Mesenchymal stem cell (in vitro differentiated cells and primary cell): ENCODE data around the gene UBL3.

Experiments used
- DNase-seq: peaks from one replicate; pipeline ENCODE4 v3.0.0-alpha.2; 2013
- H2AFZ ChIP-seq: one replicate; pipeline ENCODE4 v1.6.1; 2013; ENCODE audit warnings: low read depth, mild to moderate bottlenecking, control low read depth, inconsistent platforms, low read length, moderate library complexity
- H2AK5ac ChIP-seq: 2 replicates; pipeline ENCODE4 v1.6.1; 2013; ENCODE audit warnings: low read length, moderate library complexity, mild to moderate bottlenecking, inconsistent platforms; ENCODE audit not compliant: severe bottlenecking
- H2BK120ac ChIP-seq: one replicate; pipeline ENCODE4 v1.6.1; 2013; ENCODE audit warnings: low read depth, mild to moderate bottlenecking, inconsistent platforms, low read length, moderate library complexity
- H2BK12ac ChIP-seq, 2 experiments: one replicate each; pipeline ENCODE4 v1.6.1; 2013; ENCODE audit warnings: inconsistent platforms in 2 of 2, low read length in 2 of 2, mild to moderate bottlenecking in 2 of 2, moderate library complexity in 2 of 2, control low read depth in 1 of 2
- H2BK15ac ChIP-seq: one replicate; pipeline ENCODE4 v1.6.1; 2013; ENCODE audit warnings: mild to moderate bottlenecking, low read depth, inconsistent platforms; ENCODE audit not compliant: poor library complexity, severe bottlenecking
- H2BK5ac ChIP-seq: 2 replicates; pipeline ENCODE4 v1.6.1; 2013; ENCODE audit warnings: low read depth, mild to moderate bottlenecking, low read length, control low read depth, inconsistent platforms; ENCODE audit not compliant: poor library complexity, severe bottlenecking
- H3K14ac ChIP-seq, 2 experiments: one replicate each; pipeline ENCODE4 v1.6.1; 2013; ENCODE audit warnings: inconsistent platforms in 2 of 2, low read length in 2 of 2, control low read depth in 1 of 2, mild to moderate bottlenecking in 1 of 2, moderate library complexity in 1 of 2
- H3K18ac ChIP-seq, 2 experiments: one replicate each; pipeline ENCODE4 v1.6.1; 2013; ENCODE audit warnings: inconsistent platforms in 2 of 2, low read length in 2 of 2, control low read depth in 1 of 2, low read depth in 1 of 2, mild to moderate bottlenecking in 1 of 2
- H3K23ac ChIP-seq, 2 experiments: one replicate each; pipeline ENCODE4 v1.6.1; 2013; ENCODE audit warnings: inconsistent platforms in 2 of 2, low read length in 2 of 2, mild to moderate bottlenecking in 2 of 2, moderate library complexity in 2 of 2, control low read depth in 1 of 2
- H3K27ac ChIP-seq: 2 replicates; pipeline ENCODE4 v1.5.1; 2013; ENCODE audit warnings: mild to moderate bottlenecking, moderate library complexity, low read length, control low read depth, inconsistent platforms; ENCODE audit not compliant: poor library complexity, severe bottlenecking
- H3K27me3 ChIP-seq, 2 experiments: 2 replicates each; pipeline versions ENCODE4 v1.6.1 to v1.7.0; 2013; ENCODE audit warnings: low read length in 2 of 2, mild to moderate bottlenecking in 2 of 2, moderate library complexity in 2 of 2, control low read depth in 1 of 2, inconsistent platforms in 1 of 2; ENCODE audit not compliant: control insufficient read depth in 1 of 2, insufficient read depth in 1 of 2
- H3K36me3 ChIP-seq, 2 experiments: 2 replicates each; pipeline versions ENCODE4 v1.6.1 to v1.7.0; 2013; ENCODE audit warnings: low read length in 2 of 2, control low read depth in 1 of 2, inconsistent platforms in 1 of 2, low read depth in 1 of 2, mild to moderate bottlenecking in 1 of 2; ENCODE audit not compliant: insufficient read depth in 2 of 2, control insufficient read depth in 1 of 2
- H3K4ac ChIP-seq, 2 experiments: one replicate each; pipeline ENCODE4 v1.6.1; 2013; ENCODE audit warnings: inconsistent platforms in 2 of 2, low read length in 2 of 2, mild to moderate bottlenecking in 2 of 2, moderate library complexity in 2 of 2, control low read depth in 1 of 2, low read depth in 1 of 2
- H3K4me1 ChIP-seq: 2 replicates; pipeline ENCODE4 v1.6.1; 2013; ENCODE audit warnings: low read depth, low read length, control low read depth; ENCODE audit not compliant: control insufficient read depth, insufficient read depth
- H3K4me2 ChIP-seq: 2 replicates; pipeline ENCODE4 v1.6.1; 2013; ENCODE audit warnings: low read length, mild to moderate bottlenecking, inconsistent platforms; ENCODE audit not compliant: poor library complexity, severe bottlenecking
- H3K4me3 ChIP-seq, 2 experiments: 2 replicates each; pipeline versions ENCODE4 v1.5.1 to v1.7.0; 2013; ENCODE audit warnings: low read length in 2 of 2, mild to moderate bottlenecking in 2 of 2, control low read depth in 1 of 2, low read depth in 1 of 2; ENCODE audit not compliant: insufficient read depth in 1 of 2
- H3K79me1 ChIP-seq: replicated peaks from 2 replicates; pipeline ENCODE4 v1.6.1; 2013; ENCODE audit warnings: mild to moderate bottlenecking, control low read depth, low read length, inconsistent platforms; ENCODE audit not compliant: poor library complexity, severe bottlenecking
- H3K9ac ChIP-seq: 2 replicates; pipeline ENCODE4 v1.7.0; 2013; ENCODE audit warnings: mild to moderate bottlenecking, low read length, moderate library complexity
- H3K9me3 ChIP-seq: 2 replicates; pipeline ENCODE4 v1.7.0; 2013; ENCODE audit warnings: mild to moderate bottlenecking, low read length; ENCODE audit not compliant: control insufficient read depth
- H4K8ac ChIP-seq: one replicate; pipeline ENCODE4 v1.6.1; 2013; ENCODE audit warnings: inconsistent platforms, mild to moderate bottlenecking, low read length, moderate library complexity
- H4K91ac ChIP-seq: one replicate; pipeline ENCODE4 v1.6.1; 2013; ENCODE audit warnings: mild to moderate bottlenecking, low read length, inconsistent platforms
- WGBS: methylation state at CpG from one replicate; pipeline ENCODE4 v1.1.7; 2013; ENCODE audit warnings: mixed read lengths; 5-methylcytosine and 5-hydroxymethylcytosine counted together

UBL3 gene

GRCh38 chr13:29801737-29802305, 48.6 kb downstream of the UBL3 start:
- Histone ChIP-seq H4K8ac (no peak overlapping the region), H3K4me3 (no peak overlapping the region), H3K18ac (no peak overlapping the region), H3K27me3 (no peaks in the 10 kb centered on the region), H2BK12ac (no peak overlapping the region), H3K4me1 (peaks cover 8% of the 10 kb centered on the region), H3K4ac (no peak overlapping the region), H3K4me2 (no peak overlapping the region), H3K9me3 (no peaks in the 10 kb centered on the region), H2AFZ (no peak overlapping the region), H2AK5ac (no peak overlapping the region), H2BK5ac (no peak overlapping the region), H4K91ac (no peak overlapping the region), H3K14ac (no peak overlapping the region), H3K36me3 (no peaks in the 10 kb centered on the region), H3K79me1 (peaks cover 21% of the 10 kb centered on the region), H3K23ac (no peak overlapping the region), H3K9ac (no peak overlapping the region), H2BK15ac (no peak overlapping the region), H3K27ac (no peak overlapping the region), H2BK120ac (no peak overlapping the region)
- 96% methylated on average over 4 of the region's 4 CpGs for WGBS
- no peak for DNase-seq

DNA sequence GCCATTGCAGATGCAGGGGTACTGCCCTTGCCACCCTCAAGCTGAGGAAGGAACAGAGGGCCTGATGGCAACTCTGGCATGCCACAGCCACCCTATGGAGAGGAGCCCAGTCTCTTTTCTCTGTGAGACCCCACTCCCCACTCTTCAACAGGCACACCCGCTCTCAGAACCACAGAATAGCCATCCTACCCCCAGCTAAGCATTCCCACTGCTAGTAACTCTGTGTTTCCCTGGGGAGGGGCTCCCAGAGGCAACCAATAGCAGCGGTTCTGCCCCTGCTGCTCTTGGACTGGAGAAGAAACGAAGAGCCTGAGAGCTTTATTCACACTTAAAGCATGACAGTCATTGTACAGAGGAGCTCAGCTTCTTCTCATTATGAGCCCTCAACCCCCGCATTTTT, 49.3 kb downstream of the UBL3 start:
- no peak overlapping the region for H3K4me3 ChIP-seq
- H2BK12ac ChIP-seq, result no peak overlapping the region
- no peak overlapping the region for H2AFZ ChIP-seq
- DNase-seq, result no peak
- no peak overlapping the region for H3K4ac ChIP-seq
- no peak overlapping the region for H3K23ac ChIP-seq
- H2BK5ac ChIP-seq, result no peak overlapping the region
- no peak overlapping the region for H4K91ac ChIP-seq
- no peak overlapping the region for H2BK120ac ChIP-seq
- no peak overlapping the region for H3K4me2 ChIP-seq
- peaks cover 8% of the 10 kb centered on the region for H3K4me1 ChIP-seq
- H3K9me3 ChIP-seq, result no peaks in the 10 kb centered on the region
- H3K9ac ChIP-seq, result no peak overlapping the region
- no peak overlapping the region for H3K18ac ChIP-seq
- no peak overlapping the region for H2AK5ac ChIP-seq
- H2BK15ac ChIP-seq, result no peak overlapping the region
- H3K27me3 ChIP-seq, result no peaks in the 10 kb centered on the region
- no peak overlapping the region for H4K8ac ChIP-seq
- H3K14ac ChIP-seq, result no peak overlapping the region
- peaks cover 21% of the 10 kb centered on the region for H3K79me1 ChIP-seq
- WGBS, result 94% methylated on average over 4 of the region's 4 CpGs
- no peaks in the 10 kb centered on the region for H3K36me3 ChIP-seq
- H3K27ac ChIP-seq, result no peak overlapping the region

GRCh38 chr13:29800687-29801086, 49.7 kb downstream of the UBL3 start:
- no peaks in the 10 kb centered on the region for H3K27me3 ChIP-seq
- no peak overlapping the region for H3K18ac ChIP-seq
- H3K4me1 ChIP-seq, result peaks cover 8% of the 10 kb centered on the region
- H4K8ac ChIP-seq, result no peak overlapping the region
- no peak overlapping the region for H2AK5ac ChIP-seq
- no peak overlapping the region for H3K4ac ChIP-seq
- no peak overlapping the region for H3K14ac ChIP-seq
- no peaks in the 10 kb centered on the region for H3K9me3 ChIP-seq
- no peak overlapping the region for H4K91ac ChIP-seq
- no peak overlapping the region for H2BK15ac ChIP-seq
- no peaks in the 10 kb centered on the region for H3K36me3 ChIP-seq
- no peak overlapping the region for H3K4me3 ChIP-seq
- H3K9ac ChIP-seq, result no peak overlapping the region
- no peak overlapping the region for H2BK12ac ChIP-seq
- no peak overlapping the region for H2BK120ac ChIP-seq
- peaks cover 21% of the 10 kb centered on the region for H3K79me1 ChIP-seq
- DNase-seq, result no peak
- 84% methylated on average over 6 of the region's 6 CpGs for WGBS
- H3K4me2 ChIP-seq, result no peak overlapping the region
- H2AFZ ChIP-seq, result no peak overlapping the region
- H2BK5ac ChIP-seq, result no peak overlapping the region
- no peak overlapping the region for H3K27ac ChIP-seq
- no peak overlapping the region for H3K23ac ChIP-seq

DNA sequence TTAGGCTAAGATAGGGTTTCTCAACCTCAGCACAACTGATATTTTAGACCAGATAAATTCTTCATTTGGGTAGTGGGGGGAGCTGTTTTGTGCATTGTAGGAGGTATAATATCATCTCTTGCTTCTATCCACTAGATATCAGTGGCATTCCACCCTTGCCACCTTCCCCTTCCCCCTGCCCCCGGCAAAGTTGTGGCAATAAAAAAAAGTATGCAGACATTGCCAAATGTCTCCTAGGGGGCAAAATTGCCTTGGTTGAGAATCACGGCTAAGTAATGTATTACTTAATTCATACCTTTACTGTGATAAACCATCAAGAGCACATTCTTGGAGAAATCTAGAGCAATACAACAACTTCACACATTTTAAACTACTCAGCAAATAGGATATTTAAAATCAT, 51.4 kb downstream of the UBL3 start:
- Histone ChIP-seq H3K4ac (no peak overlapping the region), H2AK5ac (no peak overlapping the region), H3K27me3 (no peaks in the 10 kb centered on the region), H3K79me1 (peaks cover 23% of the 10 kb centered on the region), H2BK15ac (no peak overlapping the region), H3K4me3 (no peak overlapping the region), H2BK12ac (no peak overlapping the region), H3K23ac (no peak overlapping the region), H3K4me1 (peaks cover 8% of the 10 kb centered on the region), H3K18ac (no peak overlapping the region), H2AFZ (no peak overlapping the region), H2BK120ac (no peak overlapping the region), H3K36me3 (no peaks in the 10 kb centered on the region), H2BK5ac (no peak overlapping the region), H3K27ac (no peak overlapping the region), H4K8ac (no peak overlapping the region), H3K9ac (no peak overlapping the region), H3K9me3 (no peaks in the 10 kb centered on the region), H3K4me2 (no peak overlapping the region), H4K91ac (no peak overlapping the region), H3K14ac (no peak overlapping the region)
- 100% methylated on average over 1 of the region's 2 CpGs for WGBS
- no peak for DNase-seq
